WI38 (cell line): Measurements from ENCODE around the gene RAB9A.

Source experiments
- H3K4me3 ChIP-seq: 2 replicates; pipeline ENCODE4 v1.5.1; 2011; ENCODE audit warnings: low read depth, mild to moderate bottlenecking, control low read depth, low read length
- TF ChIP-seq, protein P1 (sequence below): IDR thresholded peaks from 2 replicates; pipeline ENCODE4 v1.5.1; 2012; ENCODE audit warnings: low read depth, mild to moderate bottlenecking, control low read depth, low read length

RAB9A gene

DNA sequence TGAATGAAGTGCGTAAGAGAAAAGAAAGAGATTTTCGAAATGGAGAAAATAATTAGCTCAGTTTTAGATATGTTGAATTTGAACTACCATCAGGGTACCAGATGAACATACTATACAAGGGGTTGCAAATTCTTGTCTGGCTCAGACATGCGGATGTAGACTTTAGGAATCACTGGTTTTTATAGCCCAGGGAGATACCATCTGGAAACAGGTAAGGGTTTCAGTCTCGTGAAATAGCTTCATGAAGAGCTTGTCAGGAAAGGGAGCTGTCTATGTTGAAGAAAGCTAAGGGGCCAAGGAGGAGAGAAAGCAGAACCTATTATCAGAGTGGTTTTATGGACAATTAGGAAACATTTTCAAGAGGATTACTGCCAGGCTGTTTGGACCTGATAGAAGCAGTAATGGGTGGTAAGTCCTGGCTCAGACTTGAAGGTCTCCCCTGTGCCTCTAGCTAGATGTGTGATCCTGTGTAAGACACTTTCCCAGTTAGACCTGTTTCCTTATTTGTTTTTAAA, 6.7 kb downstream of the RAB9A start:
- no peak overlapping the region for H3K4me3 ChIP-seq
- TF ChIP-seq, protein P1, sequence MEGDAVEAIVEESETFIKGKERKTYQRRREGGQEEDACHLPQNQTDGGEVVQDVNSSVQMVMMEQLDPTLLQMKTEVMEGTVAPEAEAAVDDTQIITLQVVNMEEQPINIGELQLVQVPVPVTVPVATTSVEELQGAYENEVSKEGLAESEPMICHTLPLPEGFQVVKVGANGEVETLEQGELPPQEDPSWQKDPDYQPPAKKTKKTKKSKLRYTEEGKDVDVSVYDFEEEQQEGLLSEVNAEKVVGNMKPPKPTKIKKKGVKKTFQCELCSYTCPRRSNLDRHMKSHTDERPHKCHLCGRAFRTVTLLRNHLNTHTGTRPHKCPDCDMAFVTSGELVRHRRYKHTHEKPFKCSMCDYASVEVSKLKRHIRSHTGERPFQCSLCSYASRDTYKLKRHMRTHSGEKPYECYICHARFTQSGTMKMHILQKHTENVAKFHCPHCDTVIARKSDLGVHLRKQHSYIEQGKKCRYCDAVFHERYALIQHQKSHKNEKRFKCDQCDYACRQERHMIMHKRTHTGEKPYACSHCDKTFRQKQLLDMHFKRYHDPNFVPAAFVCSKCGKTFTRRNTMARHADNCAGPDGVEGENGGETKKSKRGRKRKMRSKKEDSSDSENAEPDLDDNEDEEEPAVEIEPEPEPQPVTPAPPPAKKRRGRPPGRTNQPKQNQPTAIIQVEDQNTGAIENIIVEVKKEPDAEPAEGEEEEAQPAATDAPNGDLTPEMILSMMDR, result no peak

DNA sequence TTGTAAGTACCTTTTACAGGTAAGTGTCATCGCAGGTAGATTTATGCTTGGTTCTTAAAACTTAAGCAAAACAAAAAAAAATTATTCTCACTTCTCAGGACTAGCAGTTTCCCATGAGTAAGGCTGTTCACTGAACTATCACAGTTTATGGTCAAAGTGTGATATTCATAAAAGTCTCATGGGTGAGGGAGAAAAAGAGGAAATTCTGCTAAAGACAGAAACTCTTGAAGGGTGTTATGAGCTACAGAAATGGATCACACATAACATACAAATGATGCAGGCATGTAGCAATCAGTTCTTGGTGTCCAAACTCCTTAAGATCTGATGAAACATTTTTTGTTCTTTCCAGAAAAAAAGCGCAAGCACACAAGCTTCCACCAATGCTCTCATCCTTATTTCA, 8.5 kb downstream of the RAB9A start:
- no peak overlapping the region for H3K4me3 ChIP-seq
- TF ChIP-seq, protein P1, result no peak

DNA sequence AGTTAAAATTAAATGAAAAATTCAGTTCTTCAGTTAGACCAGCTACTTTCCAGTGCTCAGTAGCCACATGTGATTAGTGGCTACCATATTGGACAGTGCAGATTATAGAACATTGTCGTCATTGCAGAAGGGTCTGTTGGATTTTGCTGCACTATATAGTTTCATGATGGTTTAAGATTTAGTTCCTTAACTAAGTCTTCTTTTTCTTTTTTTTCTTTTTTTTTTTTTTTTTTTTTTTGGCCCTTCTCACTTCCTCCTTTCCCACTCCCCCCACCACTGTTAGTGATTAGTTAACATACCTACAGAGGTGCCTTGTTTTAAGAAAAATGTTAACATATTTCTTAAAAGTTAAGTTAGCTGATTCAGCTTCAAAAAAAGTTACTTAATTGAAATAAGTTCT, 9.0 kb downstream of the RAB9A start:
- H3K4me3 ChIP-seq, result no peak overlapping the region
- TF ChIP-seq, protein P1, result no peak

DNA sequence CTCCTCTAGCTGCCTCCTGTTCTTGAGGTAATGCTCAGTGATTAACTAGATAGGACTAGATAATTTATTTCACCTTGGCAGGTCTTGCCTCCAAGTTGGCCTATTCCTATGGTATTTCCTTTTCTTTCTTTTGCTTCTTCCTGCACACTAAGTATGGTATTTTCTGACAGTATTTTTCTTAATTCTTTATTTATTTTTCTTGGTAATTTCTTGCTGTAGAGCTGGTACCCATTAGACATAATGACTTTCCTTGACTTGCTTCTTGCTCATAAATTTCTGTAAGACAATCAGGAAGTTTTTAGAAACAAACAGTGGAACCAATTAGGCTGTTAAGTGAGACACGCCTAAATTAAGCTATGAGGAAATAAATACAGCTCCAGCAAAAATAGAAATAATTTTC, 9.5 kb downstream of the RAB9A start:
- TF ChIP-seq, protein P1, result no peak
- H3K4me3 ChIP-seq, result no peak overlapping the region

DNA sequence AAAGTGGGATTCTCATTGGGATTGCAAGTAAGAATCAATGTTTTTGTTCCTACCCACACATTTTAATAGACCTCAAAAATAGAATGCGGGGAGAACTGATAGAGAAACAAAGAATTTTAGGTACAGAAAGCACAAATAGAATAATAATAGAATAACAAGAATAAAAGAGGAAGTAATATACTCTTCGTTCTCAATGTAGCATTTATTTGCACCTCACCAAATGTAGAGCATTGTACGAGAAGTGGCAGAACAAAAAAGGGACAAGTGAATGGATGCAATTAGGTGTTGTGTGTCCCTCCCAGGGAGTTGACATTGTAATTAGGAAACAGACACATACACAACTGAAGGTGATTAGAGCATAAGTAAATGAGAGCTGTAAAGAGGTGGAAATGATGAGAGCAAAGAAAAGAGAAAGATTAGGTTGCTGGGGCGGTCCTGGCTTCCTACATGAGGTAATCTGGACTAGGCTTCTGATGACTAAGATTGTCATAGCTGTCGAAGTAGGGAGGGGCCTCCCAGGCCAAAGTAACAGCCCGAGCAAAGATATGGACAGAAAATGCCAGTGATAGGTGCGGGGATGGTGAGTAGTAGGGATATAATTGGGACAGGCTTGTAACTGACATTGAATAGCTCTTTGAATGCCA, 10.4 kb downstream of the RAB9A start:
- TF ChIP-seq, protein P1, result no peak

DNA sequence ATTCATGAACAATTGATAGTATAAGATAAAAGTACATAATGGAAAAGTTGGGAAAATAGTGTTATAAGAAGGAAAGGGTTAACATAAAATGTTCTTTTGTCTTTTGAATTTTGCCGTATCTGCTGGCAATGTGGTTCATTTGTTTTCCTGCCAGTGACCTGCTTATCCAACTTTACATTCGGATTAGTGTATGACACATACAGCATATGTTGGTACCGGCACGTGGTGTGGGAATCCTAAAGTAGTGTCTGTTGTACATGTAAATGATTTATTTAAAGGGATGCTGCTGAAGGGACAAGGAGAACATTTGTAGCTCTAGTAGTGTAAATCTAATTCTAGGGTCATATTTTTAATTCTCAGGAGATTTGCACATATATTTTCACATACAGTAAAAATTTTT, 11.5 kb downstream of the RAB9A start:
- TF ChIP-seq, protein P1, result no peak
- no peak overlapping the region for H3K4me3 ChIP-seq

More for the DNA sequence above, 10.4 kb downstream of the RAB9A start:
- no peak overlapping the region for H3K4me3 ChIP-seq

DNA sequence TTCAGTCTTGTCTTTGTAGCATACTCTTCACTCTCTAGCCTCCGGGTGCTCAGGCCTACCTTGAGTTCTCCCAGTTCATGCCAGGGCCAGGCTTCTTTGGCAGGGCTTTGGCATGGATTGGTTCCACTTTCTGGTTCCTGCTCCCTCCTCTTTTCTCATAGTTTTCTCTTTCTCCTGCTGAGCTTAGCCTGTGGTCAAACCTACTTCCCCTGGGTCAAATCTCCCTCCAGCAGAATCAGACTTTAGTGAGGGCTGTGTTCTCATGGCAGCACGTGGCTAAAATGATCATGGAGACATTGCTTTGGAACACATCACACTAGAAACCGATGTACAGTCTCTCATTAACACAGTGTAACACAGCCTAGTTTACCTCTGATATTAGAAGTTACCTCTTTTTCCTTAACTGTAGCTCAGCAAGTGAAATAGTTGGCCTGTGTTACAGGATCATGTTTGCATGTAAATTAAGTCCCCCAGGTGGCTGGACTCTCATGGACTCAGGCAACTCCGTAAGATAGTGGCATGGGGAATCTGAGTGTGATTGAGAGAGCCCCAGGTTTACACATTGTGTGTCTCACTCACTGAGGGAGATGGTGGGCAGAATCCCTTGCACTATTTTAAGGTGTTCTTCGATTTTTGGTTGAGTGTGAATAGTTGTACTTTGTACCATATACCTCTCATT, 13.3 kb downstream of the RAB9A start:
- H3K4me3 ChIP-seq, result no peak overlapping the region
- TF ChIP-seq, protein P1, result no peak
